Femur (tissue), 1 donor: ENCODE data around the gene KRT77.
"Not testable (repeated sequence)": the region's sequence is repeated elsewhere in the genome, so short reads cannot be mapped to it uniquely, and the experiment has no call there.

Source experiments
- DNase-seq: peaks from one replicate; pipeline ENCODE4 v3.0.0-alpha.2; 2017

Gene KRT77

DNA sequence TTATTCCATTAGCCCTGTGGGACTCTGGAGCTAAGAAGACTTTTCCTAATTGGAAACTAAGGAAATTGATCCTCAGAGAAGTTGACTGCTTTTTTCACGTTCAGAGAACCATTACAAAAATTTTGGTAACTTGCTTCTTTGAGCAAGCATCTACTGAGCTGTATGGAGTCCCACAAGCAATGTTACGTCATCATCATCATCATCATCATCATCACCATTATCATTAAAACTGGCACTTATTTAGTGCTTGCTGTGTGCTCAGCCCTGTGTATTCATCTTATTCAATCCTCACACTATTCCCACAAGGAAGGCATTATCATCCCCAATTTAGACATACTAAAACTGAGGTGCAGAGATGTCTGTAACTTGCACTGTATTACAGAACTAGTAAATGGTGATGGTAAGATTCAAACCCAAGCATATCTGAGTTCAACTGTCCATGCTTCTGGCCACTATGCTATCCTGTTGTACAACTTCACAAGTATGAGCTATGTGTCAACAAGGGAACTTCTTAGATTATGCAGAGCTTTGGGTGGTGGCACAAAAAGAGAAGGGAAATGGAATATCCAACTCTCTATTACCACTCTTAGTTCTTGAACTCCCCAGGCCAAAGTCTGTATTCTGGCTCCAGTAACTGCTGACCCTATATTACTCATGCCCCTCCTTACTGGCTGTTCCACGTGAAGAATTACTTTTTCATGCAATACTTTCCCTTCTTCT, 29.5 kb downstream of the KRT77 start:
- no peak for DNase-seq

DNA sequence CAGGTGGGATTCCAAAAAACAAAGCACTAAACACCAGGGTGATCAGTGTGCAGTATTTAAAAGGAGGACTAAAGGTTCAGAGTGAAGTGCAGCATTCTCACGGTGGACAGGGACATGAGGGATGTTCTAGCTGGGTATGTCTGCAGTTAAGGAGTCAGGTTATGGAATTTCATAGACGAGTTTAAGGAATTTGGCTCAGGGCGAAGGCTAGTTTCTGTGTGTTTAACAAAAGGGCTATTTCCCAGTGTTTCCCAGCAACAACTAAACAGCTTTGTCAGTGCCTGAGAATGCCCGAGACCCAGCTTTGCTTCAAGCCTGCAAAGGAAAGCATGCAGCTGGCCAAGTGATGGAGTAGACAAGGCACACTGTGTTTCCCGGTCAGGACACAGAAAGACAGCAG, 30.1 kb downstream of the KRT77 start:
- DNase-seq = no peak

DNA sequence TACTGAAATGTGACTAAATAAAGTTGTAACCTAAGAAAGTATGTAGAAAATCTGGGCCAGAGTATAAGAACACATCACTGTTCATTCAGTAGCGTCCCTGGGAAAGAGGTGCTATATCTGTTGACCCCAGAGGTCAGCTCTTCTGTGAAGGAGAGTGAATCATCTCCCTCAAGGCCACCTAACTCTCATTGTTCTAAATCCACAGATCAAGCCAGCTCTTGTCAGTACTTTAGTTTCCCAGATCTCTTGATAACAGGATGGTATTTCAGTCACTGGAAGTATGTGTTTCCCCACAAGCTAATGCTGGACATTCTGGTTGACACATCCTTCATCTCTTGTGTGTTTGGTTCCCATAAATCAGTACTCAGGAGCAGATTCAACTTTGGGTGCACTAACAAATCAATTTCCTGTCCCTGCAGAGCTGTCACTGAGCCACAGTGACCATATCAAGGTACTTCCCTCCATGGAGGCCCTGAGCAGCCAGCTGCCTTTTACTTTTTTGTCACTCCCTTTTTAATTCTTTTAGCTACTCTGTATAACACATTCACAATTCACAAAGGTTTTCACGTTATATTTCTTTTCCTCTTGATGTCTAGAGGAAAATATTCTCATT, 30.9 kb downstream of the KRT77 start:
- no peak for DNase-seq

DNA sequence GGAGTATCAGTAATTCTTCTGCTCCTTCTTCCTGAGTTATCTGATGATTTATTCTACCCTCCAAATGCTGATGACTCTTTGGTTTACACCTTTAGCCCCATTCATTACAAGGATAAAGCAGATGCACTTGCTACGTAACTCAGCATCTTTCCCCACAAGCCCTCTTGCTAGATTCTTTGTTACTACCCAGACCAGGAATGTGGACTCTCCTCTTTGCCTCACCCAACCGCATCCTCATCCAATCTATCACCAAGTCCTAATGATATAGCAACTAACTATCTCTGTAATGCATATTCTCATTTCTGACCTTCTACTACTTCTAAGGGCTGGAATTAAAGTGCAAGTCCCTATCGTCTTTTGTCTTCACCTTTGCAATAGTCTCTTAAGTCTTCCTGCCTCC, 32.4 kb downstream of the KRT77 start:
- DNase-seq = no peak

DNA sequence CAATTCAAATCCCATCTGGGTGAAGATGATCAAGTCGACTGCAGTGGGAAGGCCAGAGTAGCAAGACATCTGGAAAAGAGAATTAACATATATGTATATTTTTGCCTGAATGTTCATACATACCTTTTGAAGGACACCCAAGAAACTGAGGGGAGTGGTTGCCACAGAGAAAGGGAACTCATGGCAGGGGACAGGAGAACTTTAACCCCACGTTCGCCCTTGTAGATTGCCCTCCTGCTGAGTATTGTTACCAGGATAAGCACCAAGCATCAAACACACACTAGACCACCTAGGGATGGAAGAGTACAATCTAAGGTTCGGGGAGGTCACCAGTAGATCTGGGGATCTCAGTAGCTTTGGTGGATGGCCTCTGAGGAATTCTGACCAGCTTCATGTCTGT, 32.8 kb downstream of the KRT77 start:
- DNase-seq = no peak

DNA sequence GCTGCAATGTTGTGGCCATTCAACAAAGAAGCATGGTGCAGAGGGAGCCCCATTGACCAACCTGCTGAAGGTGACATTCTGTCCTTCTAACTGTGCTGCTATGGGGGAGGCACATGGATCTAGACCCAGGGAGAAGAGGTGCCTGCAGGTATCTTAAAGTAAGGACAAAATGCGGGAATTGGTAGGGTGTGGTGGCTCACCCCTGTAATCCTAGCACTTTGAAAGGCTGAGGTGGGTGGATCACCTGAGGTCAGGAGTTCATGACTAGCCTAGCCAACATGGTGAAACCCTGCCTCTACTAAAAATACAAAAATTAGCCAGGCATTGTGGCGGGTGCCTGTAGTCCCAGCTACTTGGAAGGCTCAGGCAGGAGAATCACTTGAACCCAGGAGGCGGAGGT, 33.4 kb downstream of the KRT77 start:
- not testable (repeated sequence) for DNase-seq

DNA sequence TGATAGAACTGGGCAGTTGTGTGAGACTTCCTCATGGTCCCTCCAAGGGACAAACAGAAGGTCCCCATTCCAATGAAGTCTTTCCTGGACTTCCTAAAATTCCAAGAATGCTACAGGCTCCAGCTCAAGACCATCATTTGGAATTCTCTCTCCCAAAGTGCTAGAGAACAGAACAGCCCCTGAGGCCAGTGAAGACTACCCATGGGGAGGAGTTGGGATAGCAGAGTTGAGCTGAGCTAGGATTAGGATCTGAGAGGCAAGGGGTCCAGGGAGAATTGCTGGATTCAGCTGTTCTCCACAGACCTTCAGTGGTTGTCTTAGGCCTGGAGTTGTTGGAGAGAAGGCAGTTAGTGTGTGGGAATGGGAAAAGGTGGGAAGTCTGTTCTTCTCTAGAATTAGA, 33.9 kb downstream of the KRT77 start:
- no peak for DNase-seq

DNA sequence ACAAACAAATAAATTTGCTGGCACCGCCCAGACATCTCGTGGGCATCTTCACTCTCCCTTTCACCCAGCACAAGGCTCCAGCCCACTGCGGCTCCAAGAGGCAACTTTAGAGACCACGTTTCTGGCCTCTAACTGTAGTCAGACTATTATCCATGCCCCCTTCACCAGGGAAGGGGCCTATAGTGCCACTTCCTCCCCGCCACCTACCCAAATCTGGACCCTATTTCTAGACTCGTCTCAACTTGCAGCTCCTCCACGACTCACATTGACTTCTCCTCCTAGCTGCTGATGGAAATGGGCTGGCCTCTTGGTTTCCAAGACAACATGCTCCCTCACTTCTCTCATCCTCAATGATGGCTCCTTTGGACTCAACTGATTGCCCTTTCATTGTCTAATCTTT, 35.4 kb downstream of the KRT77 start:
- DNase-seq = no peak

DNA sequence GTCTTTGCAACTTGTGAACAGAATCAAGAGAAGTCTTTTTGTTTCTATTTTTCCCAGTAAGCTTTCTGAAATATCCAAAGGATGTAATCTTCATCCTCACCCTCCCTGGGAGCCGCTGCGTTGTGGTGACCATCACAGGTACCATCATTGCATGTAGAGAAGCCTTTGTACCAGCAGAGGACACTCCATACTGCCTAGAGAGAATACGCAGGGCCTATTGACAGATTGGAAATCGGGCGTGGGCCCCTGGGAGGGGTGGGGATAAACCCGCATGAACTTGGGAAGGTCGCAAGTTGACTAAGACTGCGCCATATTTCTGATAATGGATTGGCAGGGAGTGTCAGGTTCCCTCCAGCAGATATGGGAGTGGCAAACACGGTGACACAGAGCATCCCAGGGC, 35.8 kb downstream of the KRT77 start:
- no peak for DNase-seq

DNA sequence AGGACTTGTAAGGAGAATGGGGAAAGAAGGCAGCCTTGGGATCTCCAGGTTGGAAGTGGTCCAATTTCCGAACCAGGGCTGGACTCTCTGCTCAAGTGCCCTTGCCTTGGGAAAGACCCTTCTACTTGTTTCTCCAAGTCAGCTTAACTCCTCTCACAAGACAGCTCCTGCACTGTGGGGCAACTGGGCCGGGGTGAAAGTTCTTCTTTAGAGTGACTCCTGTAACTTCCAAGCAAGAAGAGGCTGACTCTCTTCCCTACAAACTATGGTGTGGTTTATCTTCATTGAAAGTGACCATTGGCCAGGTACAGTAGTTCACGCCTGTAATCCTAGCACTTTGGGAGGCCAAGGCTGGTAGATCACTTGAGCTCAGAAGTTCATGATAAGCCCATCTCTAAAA, 36.9 kb downstream of the KRT77 start:
- no peak for DNase-seq

DNA sequence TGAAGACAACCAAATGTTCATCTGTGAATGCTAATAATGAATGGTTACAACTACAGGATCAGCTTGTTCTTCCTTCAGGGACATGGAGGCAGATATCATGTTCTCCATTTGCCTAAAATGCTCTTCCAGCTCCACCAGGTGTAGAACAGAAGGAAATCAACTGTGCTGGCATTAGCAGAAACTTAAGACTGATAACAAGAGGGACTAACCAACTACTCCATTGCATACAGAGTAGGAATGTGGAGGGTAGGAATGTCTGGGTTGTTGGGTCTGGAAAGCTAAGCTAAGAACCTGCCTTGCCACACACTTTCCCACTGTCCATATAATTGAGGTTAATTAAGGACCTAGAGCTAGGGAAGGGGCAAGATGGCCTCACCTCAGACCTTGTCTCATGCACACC, 39.9 kb downstream of the KRT77 start:
- no peak for DNase-seq

DNA sequence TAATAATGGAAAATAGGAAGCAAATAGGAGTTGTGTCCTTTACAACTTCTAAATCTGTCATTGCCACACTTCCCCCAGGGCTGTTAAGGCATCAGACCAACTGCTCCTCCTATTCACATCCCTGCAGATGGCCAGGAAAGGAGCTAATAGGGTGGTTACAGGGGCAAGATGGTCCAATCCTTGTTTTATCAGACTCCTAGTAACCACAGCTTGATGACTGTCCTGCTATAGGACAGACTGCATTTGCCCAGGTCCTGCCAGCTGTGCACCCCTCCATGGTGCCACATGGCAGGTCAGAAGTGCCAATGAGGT, 40.5 kb downstream of the KRT77 start:
- DNase-seq = no peak

DNA sequence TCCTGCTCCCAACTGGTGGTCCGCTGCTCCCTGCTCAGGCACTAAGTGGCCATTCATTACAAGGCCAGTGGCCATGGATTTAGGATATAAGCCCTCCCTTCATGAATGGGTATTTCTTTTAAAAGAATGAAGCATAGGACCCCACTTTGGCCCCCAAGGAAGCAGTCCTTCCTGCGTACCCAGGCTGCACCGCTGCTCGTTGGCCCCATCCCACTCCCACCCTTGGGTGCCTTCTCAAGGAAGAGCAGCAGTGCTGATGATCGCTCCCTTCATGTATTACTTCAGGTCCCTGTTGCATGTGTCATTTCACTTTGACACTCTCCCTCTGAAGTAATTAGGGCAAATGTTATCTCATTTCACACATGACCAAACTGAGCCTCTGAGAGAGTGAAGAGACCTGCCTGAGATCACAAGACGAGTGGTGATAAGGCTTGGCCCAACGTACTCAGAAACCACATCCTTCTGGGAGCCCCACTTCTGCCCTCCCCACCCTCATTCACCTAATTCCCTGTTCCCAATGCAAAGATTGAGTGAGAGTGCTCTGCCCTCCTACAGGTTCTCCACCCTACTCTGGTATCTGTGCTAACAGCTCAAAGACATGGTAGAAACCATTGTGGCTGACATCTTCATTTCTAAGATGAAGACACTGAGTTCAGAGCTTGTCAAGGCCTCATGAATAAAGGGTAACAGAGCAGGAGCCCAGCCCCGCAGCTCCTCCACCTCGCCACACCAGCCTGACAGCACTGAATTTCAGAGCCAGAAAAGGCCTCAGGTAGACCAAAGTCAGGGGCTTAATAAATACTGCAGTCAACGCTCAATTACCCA, 41.0 kb downstream of the KRT77 start:
- no peak for DNase-seq

DNA sequence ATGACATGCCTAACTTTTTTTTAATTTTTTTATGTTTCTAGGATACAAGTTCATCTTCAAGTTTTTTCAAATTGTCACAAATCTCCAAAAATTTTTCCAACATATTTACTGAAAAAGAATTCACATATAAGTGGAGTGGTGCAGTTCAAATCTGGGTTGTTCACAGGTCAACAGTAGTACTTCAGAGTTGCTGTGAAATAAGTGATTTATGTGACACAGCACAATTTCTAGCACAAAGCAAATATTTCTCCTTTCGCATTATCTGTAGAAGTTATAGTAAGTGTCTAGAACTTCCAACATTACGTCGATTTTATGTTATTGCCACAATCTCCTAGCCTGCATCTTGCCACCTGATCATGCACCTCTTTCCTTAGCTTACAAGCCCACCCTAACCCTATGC, 41.7 kb downstream of the KRT77 start:
- no peak for DNase-seq

DNA sequence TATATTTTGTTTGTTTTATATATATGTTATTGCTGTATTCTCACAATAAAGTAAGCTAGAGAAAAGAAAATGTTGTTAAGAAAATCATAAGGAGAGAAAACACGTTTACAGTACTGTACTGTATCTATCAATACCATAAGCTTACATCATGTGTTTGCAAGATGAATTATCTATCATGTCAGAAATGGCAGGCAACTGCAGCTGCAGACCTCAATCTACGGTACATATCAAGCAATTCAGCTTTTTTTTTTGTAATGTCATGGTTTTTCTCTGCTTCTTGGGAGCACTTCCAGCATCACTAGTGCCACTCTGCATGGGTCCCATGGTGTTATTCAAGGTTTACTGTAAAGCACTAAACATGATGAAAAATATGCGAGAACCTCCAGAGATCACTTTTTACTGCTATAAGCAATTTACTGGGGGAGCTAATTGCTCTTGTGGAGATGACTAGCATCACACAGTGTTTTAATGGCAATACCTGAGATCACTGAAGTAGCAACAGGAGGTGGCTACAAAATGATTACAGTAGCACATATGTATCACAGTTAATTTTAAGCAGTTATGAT, 42.3 kb downstream of the KRT77 start:
- no peak for DNase-seq

DNA sequence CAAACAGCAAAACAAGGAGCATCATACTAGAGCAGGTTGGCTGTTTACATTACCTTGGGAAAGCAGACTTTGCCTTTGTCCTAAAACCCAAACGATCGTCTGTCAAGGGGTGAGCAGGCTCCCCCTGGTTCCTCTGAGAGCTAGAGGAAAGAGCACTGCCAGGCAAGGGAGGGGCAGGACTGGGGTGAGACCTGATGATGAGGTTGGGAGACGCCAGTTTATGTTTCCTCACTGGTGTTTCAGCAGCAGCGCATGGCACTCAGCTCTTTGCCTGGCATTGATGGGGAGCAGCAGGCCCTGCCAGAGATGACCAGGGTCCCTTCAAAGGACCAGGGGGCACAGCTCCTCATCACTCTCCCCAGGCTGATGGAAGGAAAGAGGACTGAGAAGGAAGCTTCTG, 43.4 kb downstream of the KRT77 start:
- DNase-seq = no peak

DNA sequence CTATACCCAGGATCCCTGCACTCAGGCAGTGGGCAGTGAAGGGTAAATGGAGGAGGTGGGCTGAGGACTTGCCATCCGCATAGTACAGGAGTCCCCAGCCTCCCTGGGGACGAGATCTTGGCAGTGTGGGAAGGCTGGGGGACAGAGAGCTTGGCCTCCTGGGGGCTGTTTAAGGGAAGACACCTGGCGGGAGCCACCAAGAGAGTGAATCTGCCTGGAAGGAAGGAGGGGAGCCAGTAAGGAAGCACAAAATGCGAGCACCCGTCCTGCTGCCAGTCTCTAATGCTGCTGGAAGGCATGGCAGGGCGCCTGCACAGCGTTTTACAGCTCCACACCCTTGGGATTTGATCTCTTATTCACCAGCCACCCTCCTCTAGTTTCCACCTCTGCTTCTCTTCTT, 43.9 kb downstream of the KRT77 start:
- no peak for DNase-seq

DNA sequence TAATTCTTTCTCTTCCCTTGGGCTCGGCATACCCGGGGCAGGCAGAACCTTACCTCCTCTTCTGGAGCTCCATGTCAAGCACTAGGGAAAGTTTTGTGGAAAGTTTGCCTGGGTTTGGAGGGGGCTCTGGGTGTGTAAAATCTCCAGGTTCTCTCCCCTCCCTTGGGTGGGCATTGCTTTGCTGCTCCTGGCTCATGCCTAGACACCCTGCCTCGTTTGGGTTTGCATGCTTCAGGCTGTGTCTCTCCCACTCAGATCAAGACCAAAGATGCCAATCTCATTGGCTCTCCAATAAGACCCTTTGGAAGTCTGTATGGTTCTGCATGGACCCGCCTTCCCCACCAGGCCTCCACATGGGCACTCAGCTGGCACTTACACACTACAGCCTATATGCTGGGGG, 45.1 kb downstream of the KRT77 start:
- no peak for DNase-seq

DNA sequence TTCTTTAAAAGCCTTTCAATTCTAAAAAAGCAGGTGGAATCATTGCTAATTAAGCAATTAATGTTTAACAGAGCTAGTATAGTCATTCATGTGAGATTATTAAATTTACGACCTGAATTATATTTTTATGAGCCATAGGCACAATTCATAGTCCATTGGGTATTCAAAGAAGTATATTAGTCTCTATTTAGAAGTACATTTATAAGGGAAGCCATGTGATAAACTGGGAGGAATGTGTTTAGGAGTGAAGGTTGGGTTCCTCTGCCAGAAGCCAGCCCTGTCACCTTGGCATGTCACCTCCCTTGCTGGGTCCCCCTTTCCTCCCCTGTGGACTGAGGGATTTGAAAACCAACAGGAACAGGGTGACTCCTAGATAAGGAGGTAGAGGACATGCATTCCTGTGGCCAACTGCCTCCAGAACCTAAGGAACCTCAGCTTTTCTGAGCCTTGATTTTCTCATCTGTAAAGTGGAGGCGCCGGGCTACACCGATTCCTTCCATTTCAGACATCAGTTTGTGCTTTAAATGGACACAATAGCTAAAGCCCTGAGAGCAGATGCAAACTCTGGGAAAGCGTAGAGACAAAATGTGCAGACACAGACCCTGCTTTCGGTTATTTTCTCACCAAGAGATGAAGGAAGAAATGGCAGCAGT, 45.9 kb downstream of the KRT77 start:
- no peak for DNase-seq

DNA sequence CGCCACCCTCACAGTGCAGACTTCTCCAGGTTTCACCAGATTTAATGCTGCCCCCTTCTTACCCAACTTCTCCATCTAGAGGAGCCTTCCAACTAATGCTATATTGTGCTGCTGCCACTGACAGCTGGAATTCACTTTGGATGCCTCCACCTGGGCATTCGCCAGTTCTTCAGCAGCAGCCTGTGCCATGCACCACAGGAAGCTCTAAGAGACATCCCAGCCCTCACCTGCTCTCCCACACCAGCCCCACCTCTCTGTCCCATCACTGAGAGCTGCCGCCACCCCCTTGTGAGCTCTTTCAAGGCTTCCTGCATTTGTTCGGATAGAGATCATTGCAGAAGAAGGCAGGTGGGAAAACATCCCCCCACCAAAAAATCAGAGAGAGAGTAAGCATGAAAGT, 46.7 kb downstream of the KRT77 start:
- no peak for DNase-seq

DNA sequence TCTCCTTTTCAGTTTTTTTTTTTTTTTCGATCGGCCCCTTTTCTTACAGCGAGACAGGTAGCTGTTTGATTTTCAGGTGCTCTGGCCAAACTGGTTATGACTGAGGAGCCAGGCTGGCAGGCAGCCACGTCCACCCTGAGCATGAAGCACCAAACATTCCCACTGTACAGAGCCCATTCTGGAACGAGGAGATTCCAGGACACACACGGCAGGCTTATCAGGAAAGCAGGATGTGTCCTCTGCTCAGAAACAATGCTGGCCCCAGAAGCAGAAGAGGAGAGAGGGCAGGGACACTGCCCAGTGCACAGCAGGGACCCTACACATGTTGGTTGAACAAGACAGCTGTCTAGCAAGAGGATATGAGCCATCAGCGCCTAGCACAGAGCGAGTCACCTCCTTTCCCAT, 47.6 kb downstream of the KRT77 start:
- DNase-seq = no peak

DNA sequence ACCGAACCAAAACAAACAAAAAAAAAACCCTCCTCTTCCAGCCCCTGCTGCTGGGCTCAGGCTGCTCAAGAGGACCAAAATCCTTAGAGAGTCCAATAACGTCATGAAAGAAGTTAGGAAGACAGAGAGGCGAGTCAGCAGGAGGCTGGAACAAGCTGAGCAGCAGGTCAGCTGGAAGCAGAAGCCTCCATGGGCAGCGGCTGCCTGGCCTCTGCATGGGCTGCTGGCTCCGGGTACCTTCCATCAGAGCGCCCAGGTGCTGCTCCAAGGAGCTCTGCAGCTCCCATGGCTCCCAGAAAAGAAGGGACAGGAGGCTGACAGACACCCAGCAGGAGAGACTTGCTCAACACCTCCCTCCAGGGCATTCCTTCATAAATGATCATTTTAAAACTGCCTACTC, 48.1 kb downstream of the KRT77 start:
- DNase-seq = no peak

DNA sequence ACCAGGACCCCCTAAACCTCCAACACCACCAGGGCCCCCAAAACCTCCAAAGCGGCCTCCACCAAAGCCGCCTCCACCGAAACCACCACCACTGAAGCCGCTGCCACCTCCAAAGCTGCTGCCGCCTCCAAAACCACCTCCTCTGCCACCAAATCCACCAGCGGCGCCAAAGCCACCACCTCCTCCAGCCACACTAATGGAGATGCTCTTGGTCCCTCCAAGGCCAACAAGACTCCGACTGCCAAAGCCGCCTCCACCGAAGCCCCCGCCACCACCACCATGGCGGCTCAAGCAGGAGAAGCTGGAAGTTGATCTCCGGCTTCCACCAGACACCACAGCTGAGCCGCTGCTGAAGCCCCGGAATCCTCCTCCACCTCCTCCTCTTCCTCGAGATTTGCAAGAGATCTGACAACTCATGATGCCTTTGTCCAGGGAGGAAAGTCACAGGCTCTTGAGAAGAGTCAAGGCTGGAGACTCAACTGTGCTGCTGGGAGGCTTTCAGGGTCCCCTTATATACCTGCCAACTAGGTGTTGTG, 51.5 kb downstream of the KRT77 start, which contains the start of gene KRT2:
TSS of gene KRT2 (minus strand) at position 486 of the 536 bp plus-strand sequence. CDS start at position 417, 69 bp downstream.
- DNase-seq = no peak
